Large intestine (tissue), 3 donors: ENCODE results near the gene LRRC43. TPM values are rescaled to one million over a fixed set of nuclear protein-coding genes. Genes with fewer than 3 reads are reported as not detected.

Experiments used
- DNase-seq, 2 donors: peaks; one replicate each; pipeline versions ENCODE4 v3.0.0 to v3.0.0-alpha.2; 2013
- H3K27ac ChIP-seq: one replicate; pipeline ENCODE4 v1.5.1; 2013; ENCODE audit warnings: low read length
- H3K27me3 ChIP-seq: 2 replicates; pipeline ENCODE4 v1.6.1; 2013; ENCODE audit warnings: low read length; ENCODE audit not compliant: control insufficient read depth, insufficient read depth
- H3K36me3 ChIP-seq: 2 replicates; pipeline ENCODE4 v1.6.1; 2013; ENCODE audit warnings: low read length; ENCODE audit not compliant: control insufficient read depth, insufficient read depth
- H3K4me1 ChIP-seq: one replicate; pipeline ENCODE4 v1.6.1; 2013; ENCODE audit warnings: low read length; ENCODE audit not compliant: control insufficient read depth, insufficient read depth
- H3K4me3 ChIP-seq: one replicate; pipeline ENCODE4 v1.5.1; 2013; ENCODE audit warnings: low read length
- H3K9me3 ChIP-seq: one replicate; pipeline ENCODE4 v1.6.1; 2013; ENCODE audit warnings: mild to moderate bottlenecking, low read depth, low read length, moderate library complexity; ENCODE audit not compliant: control insufficient read depth
- WGBS: methylation state at CpG from one replicate; pipeline ENCODE4 v1.1.5; 2013; ENCODE audit warnings: low lambda C conversion rate; ENCODE audit not compliant: insufficient coverage; 5-methylcytosine and 5-hydroxymethylcytosine counted together
- polyA plus RNA-seq: library from polyadenylated mRNA; unstranded; fragments of 120-200 nt; gene quantifications from one replicate; pipeline ENCODE4 v1.2.1, GENCODE V29; 2013

The LRRC43 gene
- polyA plus RNA-seq, 1 donor, result 2.0 TPM

DNA sequence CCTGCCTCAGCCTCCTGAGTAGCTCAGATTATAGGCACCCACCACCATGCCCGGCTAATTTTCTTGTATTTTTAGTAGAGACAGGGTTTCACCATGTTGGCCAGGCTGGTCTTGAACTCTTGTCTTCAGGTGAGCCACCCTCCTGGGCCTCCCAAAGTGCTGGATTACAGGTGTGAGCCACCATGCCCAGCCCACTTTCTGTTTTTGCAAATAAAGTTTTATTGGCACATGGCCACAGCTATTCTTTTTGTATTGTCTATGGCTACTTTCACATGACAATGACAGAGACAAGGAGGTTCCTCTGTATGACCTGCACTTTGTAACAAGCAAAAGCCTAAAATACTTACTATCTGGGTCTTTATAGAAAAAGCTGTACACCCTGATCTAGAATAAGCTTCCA lies 62.6 kb downstream of the LRRC43 start:
- 100% methylated on average over 1 of the region's 1 CpG for WGBS
- H3K4me3 ChIP-seq, result no peak overlapping the region
- H3K27ac ChIP-seq, result no peak overlapping the region
- no peaks in the 10 kb centered on the region for H3K9me3 ChIP-seq
- no peak for DNase-seq
- peaks cover 43% of the 10 kb centered on the region for H3K36me3 ChIP-seq
- no peaks in the 10 kb centered on the region for H3K4me1 ChIP-seq
- no peaks in the 10 kb centered on the region for H3K27me3 ChIP-seq

DNA sequence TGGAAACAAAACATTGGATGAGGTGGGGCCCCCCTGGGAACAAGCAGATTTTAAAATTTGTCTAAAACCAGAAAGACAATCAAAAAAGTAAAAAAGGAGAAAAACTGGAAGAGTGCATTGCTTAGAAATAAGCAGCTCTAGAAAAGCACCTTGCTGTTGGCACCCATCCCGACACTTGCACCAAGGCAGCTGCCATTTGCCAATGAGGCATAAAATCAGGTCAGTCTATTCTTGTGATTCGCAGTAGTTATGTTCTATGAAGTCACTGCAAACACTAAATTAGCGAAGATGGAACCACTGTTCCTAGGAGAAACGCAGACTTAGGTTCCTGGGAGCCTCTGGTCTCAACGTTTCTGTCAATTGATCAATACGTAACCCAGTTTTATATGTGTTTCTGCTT lies 67.1 kb downstream of the LRRC43 start:
- H3K27ac ChIP-seq, result no peak overlapping the region
- H3K27me3 ChIP-seq, result no peaks in the 10 kb centered on the region
- no peak for DNase-seq
- peaks cover 28% of the 10 kb centered on the region for H3K36me3 ChIP-seq
- no peaks in the 10 kb centered on the region for H3K9me3 ChIP-seq
- WGBS, result no CpG with 5 or more reads among the region's 6 CpGs
- H3K4me1 ChIP-seq, result no peaks in the 10 kb centered on the region
- H3K4me3 ChIP-seq, result no peak overlapping the region

GRCh38 chr12:122250536-122250935 lies 67.6 kb downstream of the LRRC43 start:
- WGBS, result no CpG with 5 or more reads among the region's 8 CpGs
- no peaks in the 10 kb centered on the region for H3K27me3 ChIP-seq
- no peaks in the 10 kb centered on the region for H3K4me1 ChIP-seq
- H3K27ac ChIP-seq, result no peak overlapping the region
- peaks cover 28% of the 10 kb centered on the region for H3K36me3 ChIP-seq
- no peaks in the 10 kb centered on the region for H3K9me3 ChIP-seq
- no peak overlapping the region for H3K4me3 ChIP-seq
- DNase-seq, result no peak

Other genes with a start within 250 kb of the LRRC43 start
- 11.5 TPM for gene BCL7A, start 161.2 kb upstream of the LRRC43 start, polyA plus RNA-seq
- 51.8 TPM for gene MLXIP, start 104.4 kb upstream of the LRRC43 start, polyA plus RNA-seq
- gene IL31, start 8.9 kb upstream of the LRRC43 start, polyA plus RNA-seq, result not detected
- 1.8 TPM for gene B3GNT4, start 20.6 kb downstream of the LRRC43 start, polyA plus RNA-seq
- 56.7 TPM for gene DIABLO, start 42.9 kb downstream of the LRRC43 start, polyA plus RNA-seq
- 18.3 TPM for gene VPS33A, start 83.4 kb downstream of the LRRC43 start, polyA plus RNA-seq
- gene CLIP1, start 239.5 kb downstream of the LRRC43 start, polyA plus RNA-seq, result 37.3 TPM